H1 (cell line): ENCODE results near the gene KCNJ16. TPM values are rescaled to one million over a fixed set of nuclear protein-coding genes. Genes with fewer than 3 reads are reported as not detected.

Source experiments
- CTCF ChIA-PET: fragments of 300-600 bp; sonication (Branson Sonifier 250); formaldehyde crosslinking; loops from one replicate; lab custom pipeline; 2021; ENCODE audit not compliant: partially characterized antibody; lab: Charles Lee
- POLR2A ChIA-PET: fragments of 300-600 bp; sonication (Branson Sonifier 250); formaldehyde crosslinking; loops from one replicate; lab custom pipeline; 2021; ENCODE audit warnings: inconsistent platforms; ENCODE audit not compliant: partially characterized antibody; lab: Charles Lee
- DNase-seq, 2 experiments: peaks; one replicate each; pipeline versions ENCODE4 v3.0.0 to v3.0.0-alpha.2; 2010 to 2022; ENCODE audit warnings: low spot score in 2 of 2, low read depth in 1 of 2, mixed read lengths in 1 of 2
- FAIRE-seq: peaks from 2 replicates; lab custom pipeline; 2011; peaks lifted over from hg19 to GRCh38; lab: Jason Lieb, UNC
- H2AFZ ChIP-seq: 2 replicates; pipeline ENCODE4 v1.8.1; 2012; ENCODE audit warnings: low read length, inconsistent platforms
- H2AK5ac ChIP-seq: 2 replicates; pipeline ENCODE4 v1.6.1; 2013; ENCODE audit warnings: low read depth, low read length
- H2BK120ac ChIP-seq: replicated peaks from 2 replicates; pipeline ENCODE3; 2013; ENCODE audit warnings: low read depth, low read length, inconsistent platforms
- H2BK12ac ChIP-seq: 2 replicates; pipeline ENCODE4 v1.6.1; 2013; ENCODE audit warnings: low read depth, low read length
- H2BK15ac ChIP-seq: 2 replicates; pipeline ENCODE4 v1.6.1; 2013; ENCODE audit warnings: low read length
- H2BK20ac ChIP-seq: 2 replicates; pipeline ENCODE4 v1.6.1; 2013; ENCODE audit warnings: low read length
- H2BK5ac ChIP-seq: 2 replicates; pipeline ENCODE4 v1.6.1; 2013; ENCODE audit warnings: low read depth, low read length
- H3K14ac ChIP-seq: 2 replicates; pipeline ENCODE4 v1.6.1; 2013; ENCODE audit warnings: inconsistent platforms; ENCODE audit not compliant: insufficient read length
- H3K18ac ChIP-seq: 2 replicates; pipeline ENCODE4 v1.6.1; 2013; ENCODE audit warnings: low read length; ENCODE audit errors: extremely low read depth
- H3K23ac ChIP-seq: 2 replicates; pipeline ENCODE4 v1.6.1; 2013; ENCODE audit warnings: inconsistent platforms; ENCODE audit not compliant: insufficient read length
- H3K23me2 ChIP-seq: 2 replicates; pipeline ENCODE4 v1.6.1; 2013; ENCODE audit warnings: low read depth, low read length
- H3K27ac ChIP-seq: 2 replicates; pipeline ENCODE4 v1.6.1; 2011; ENCODE audit warnings: low read depth, low read length, inconsistent platforms
- H3K27me3 ChIP-seq, 4 experiments: replicated peaks in 1 of 4; 1 replicate in 1 of 4; 2 replicates in 3 of 4; pipeline versions ENCODE4 v1.6.1 to v1.8.1; 2011 to 2013; ENCODE audit warnings: low read length in 3 of 4, mild to moderate bottlenecking in 3 of 4, inconsistent platforms in 2 of 4, mixed read lengths in 2 of 4, moderate library complexity in 1 of 4; ENCODE audit not compliant: control insufficient read depth in 3 of 4, insufficient read depth in 3 of 4; ENCODE audit errors: extremely low read depth in 1 of 4
- H3K36me3 ChIP-seq, 4 experiments: 2 replicates each; pipeline versions ENCODE4 v1.6.1 to v1.8.1; 2011 to 2013; ENCODE audit warnings: mild to moderate bottlenecking in 4 of 4, low read length in 3 of 4, moderate library complexity in 2 of 4, control low read depth in 1 of 4, inconsistent platforms in 1 of 4; ENCODE audit not compliant: insufficient read depth in 4 of 4, control insufficient read depth in 2 of 4
- H3K4ac ChIP-seq: replicated peaks from 2 replicates; pipeline ENCODE3; 2013; ENCODE audit warnings: low read length, low read depth, mixed read lengths, inconsistent platforms; ENCODE audit not compliant: insufficient read length
- H3K4me1 ChIP-seq, 4 experiments: replicated peaks in 1 of 4; 1 replicate in 1 of 4; 2 replicates in 3 of 4; pipeline versions ENCODE4 v1.6.1 to v1.8.1; 2011 to 2013; ENCODE audit warnings: low read length in 3 of 4, inconsistent platforms in 2 of 4, mixed read lengths in 1 of 4; ENCODE audit not compliant: insufficient read depth in 4 of 4, control insufficient read depth in 3 of 4
- H3K4me2 ChIP-seq, 2 experiments: 2 replicates each; pipeline versions ENCODE4 v1.6.1 to v1.8.1; 2011 to 2013; ENCODE audit warnings: low read depth in 2 of 2, low read length in 2 of 2, control low read depth in 1 of 2, inconsistent platforms in 1 of 2, mild to moderate bottlenecking in 1 of 2; ENCODE audit not compliant: insufficient read depth in 1 of 2
- H3K4me3 ChIP-seq, 4 experiments: fragments of 200-600, 300-600 bp in 1 of 4; sonication (generic), shearing (Covaris generic), sonication (Bioruptor Twin) in 1 of 4; 2 replicates each; pipeline versions ENCODE4 v1.5.1 to v1.8.1; 2011 to 2016; ENCODE audit warnings: low read length in 4 of 4, low read depth in 3 of 4, control low read depth in 2 of 4, inconsistent platforms in 2 of 4, mild to moderate bottlenecking in 2 of 4, mixed read lengths in 1 of 4, moderate library complexity in 1 of 4; ENCODE audit not compliant: insufficient read depth in 2 of 4; ENCODE audit errors: extremely low read depth in 1 of 4
- H3K56ac ChIP-seq: replicated peaks from 2 replicates; pipeline ENCODE3; 2013; ENCODE audit warnings: low read depth, mild to moderate bottlenecking, mixed read lengths, low read length, inconsistent platforms; ENCODE audit not compliant: insufficient read length
- H3K79me1 ChIP-seq: 2 replicates; pipeline ENCODE4 v1.6.1; 2013; ENCODE audit warnings: low read depth, low read length, control low read depth
- H3K79me2 ChIP-seq, 2 experiments: 2 replicates each; pipeline versions ENCODE4 v1.6.1 to v1.8.1; 2012 to 2013; ENCODE audit warnings: low read length in 2 of 2, mild to moderate bottlenecking in 2 of 2, inconsistent platforms in 1 of 2; ENCODE audit not compliant: insufficient read depth in 2 of 2, control insufficient read depth in 1 of 2
- H3K9ac ChIP-seq, 4 experiments: replicated peaks in 1 of 4; 1 replicate in 1 of 4; 2 replicates in 3 of 4; pipeline versions ENCODE4 v1.6.1 to v1.8.1; 2011 to 2013; ENCODE audit warnings: low read depth in 3 of 4, low read length in 3 of 4, control low read depth in 2 of 4, mild to moderate bottlenecking in 2 of 4, moderate library complexity in 2 of 4, inconsistent platforms in 1 of 4; ENCODE audit errors: extremely low read depth in 1 of 4
- H3K9me3 ChIP-seq, 2 experiments: 2 replicates each; pipeline versions ENCODE4 v1.6.1 to v1.8.1; 2012 to 2013; ENCODE audit warnings: mild to moderate bottlenecking in 2 of 2, moderate library complexity in 2 of 2, control low read depth in 1 of 2, inconsistent platforms in 1 of 2, low read depth in 1 of 2, low read length in 1 of 2, mixed read lengths in 1 of 2; ENCODE audit not compliant: insufficient read depth in 2 of 2
- H4K20me1 ChIP-seq, 2 experiments: replicated peaks in 1 of 2; 2 replicates each; pipeline versions ENCODE3 to v1.8.1; 2011 to 2013; ENCODE audit warnings: inconsistent platforms in 2 of 2, low read length in 2 of 2, mild to moderate bottlenecking in 1 of 2; ENCODE audit not compliant: insufficient read depth in 2 of 2, control insufficient read depth in 1 of 2
- H4K5ac ChIP-seq: 2 replicates; pipeline ENCODE4 v1.6.1; 2013; ENCODE audit warnings: low read length, low read depth, mixed read lengths, inconsistent platforms; ENCODE audit not compliant: insufficient read length
- H4K8ac ChIP-seq: 2 replicates; pipeline ENCODE4 v1.8.0; 2013; ENCODE audit warnings: mild to moderate bottlenecking, moderate library complexity, low read length, inconsistent platforms; ENCODE audit not compliant: insufficient read depth; ENCODE audit errors: extremely low read depth
- H4K91ac ChIP-seq: replicated peaks from 2 replicates; pipeline ENCODE3; 2013; ENCODE audit warnings: low read length, mixed read lengths, inconsistent platforms; ENCODE audit not compliant: insufficient read length
- CHD1 ChIP-seq: IDR thresholded peaks from 2 replicates; pipeline ENCODE4 v1.6.1; 2012; ENCODE audit warnings: low read depth, low read length, improper control_type of control experiment
- HDAC6 ChIP-seq: IDR thresholded peaks from one replicate; pipeline ENCODE4 v1.7.1; 2012; ENCODE audit warnings: low read depth, mild to moderate bottlenecking, inconsistent platforms, low read length, moderate library complexity
- NRF1 ChIP-seq: IDR thresholded peaks from 2 replicates; pipeline ENCODE4 v1.6.1; 2011; ENCODE audit warnings: mild to moderate bottlenecking, low read depth, low read length, improper control_type of control experiment
- PHF8 ChIP-seq: fragments of 200-600 bp; sonication (generic); conservative IDR thresholded peaks from 2 replicates; pipeline ENCODE4 v1.7.1; 2012; ENCODE audit warnings: low read depth, mild to moderate bottlenecking, inconsistent platforms, low read length, moderate library complexity
- POLR2A ChIP-seq, 2 experiments: IDR thresholded peaks; 1 replicate in 1 of 2; 2 replicates in 1 of 2; pipeline ENCODE4 v1.6.1; 2011; ENCODE audit warnings: low read depth in 2 of 2, low read length in 2 of 2, mild to moderate bottlenecking in 2 of 2; ENCODE audit errors: control extremely low read depth in 1 of 2
- YY1 ChIP-seq: IDR thresholded peaks from 2 replicates; pipeline ENCODE4 v1.6.1; 2011; ENCODE audit warnings: low read depth, mild to moderate bottlenecking, low read length
- WGBS, 2 experiments: shearing (Covaris generic) in 1 of 2; methylation state at CpG; one replicate each; pipeline versions ENCODE4 v1.1.6 to v1.1.7; 2013 to 2015; ENCODE audit warnings: low lambda C conversion rate in 2 of 2, mixed read lengths in 2 of 2, inconsistent platforms in 1 of 2, low coverage in 1 of 2, missing lambda C conversion rate in 1 of 2; ENCODE audit not compliant: insufficient replicate concordance in 2 of 2, insufficient coverage in 1 of 2, insufficient read length in 1 of 2; ENCODE audit errors: extremely low coverage in 1 of 2, missing lambda C conversion rate in 1 of 2; 5-methylcytosine and 5-hydroxymethylcytosine counted together
- polyA plus RNA-seq, 7 experiments: library from polyadenylated mRNA; depleted of rRNA in 3 of 7; stranded (reverse) in 5 of 7; unstranded in 2 of 7; fragments of >200 nt in 5 of 7; fragments of 200-250 nt in 2 of 7; gene quantifications; 1 replicate in 5 of 7; 2 replicates in 1 of 7; 4 replicates in 1 of 7; pipeline versions ENCODE4 v1.2.1 to v1.2.3, GENCODE V29; 2011 to 2013; ENCODE audit warnings: missing spikeins in 2 of 7, mixed read lengths in 2 of 7
- total RNA-seq: library from RNA; stranded (reverse); fragmentation: NEBNext Ultra II Directional; extraction: Animal tissue kit (Norgen Biotek cat#: 25700); gene quantifications from 2 replicates; pipeline ENCODE4 v1.2.1, GENCODE V29; 2021
- TF ChIP-seq, protein P1 (sequence below): IDR thresholded peaks from 2 replicates; pipeline ENCODE4 v1.6.1; 2012; ENCODE audit warnings: low read length, inconsistent platforms

Gene KCNJ16
- total and polyA plus RNA-seq, 2 of the 8 experiments (the other 6 are each of a cell fraction or from before 2014, with no cell fraction given) = not detected

GRCh38 chr17:70137451-70138230, 62.6 kb downstream of the KCNJ16 start:
- Histone ChIP-seq H2AFZ (peak overlapping the region; percentile 27; the same call in 1 of the 2 replicates), H3K4me3 (no peak overlapping the region), H3K27ac (no peak overlapping the region), H4K5ac (no peak overlapping the region), H3K4me2 (no peak overlapping the region), H2BK120ac (no peak overlapping the region), H3K14ac (no peak overlapping the region), H3K9me3 (no peaks in the 10 kb centered on the region), H3K79me1 (no peaks in the 10 kb centered on the region), H3K4me1 (no peaks in the 10 kb centered on the region; a peak in 1 of 7 replicates), H2BK5ac (no peak overlapping the region), H3K56ac (no peak overlapping the region), H2AK5ac (no peak overlapping the region), H3K4ac (no peak overlapping the region), H2BK15ac (no peak overlapping the region), H2BK20ac (no peak overlapping the region), H4K8ac (no peak overlapping the region), H3K18ac (no peak overlapping the region), H2BK12ac (no peak overlapping the region), H3K9ac (no peak overlapping the region), H3K79me2 (no peaks in the 10 kb centered on the region), H3K27me3 (no peaks in the 10 kb centered on the region), H3K36me3 (no peaks in the 10 kb centered on the region), H4K20me1 (no peaks in the 10 kb centered on the region), H3K23ac (no peak overlapping the region), H4K91ac (no peak overlapping the region), H3K23me2 (no peaks in the 10 kb centered on the region; the same call in 1 of the 2 replicates)
- DNase-seq (no peak), FAIRE-seq (no peak)
- POLR2A ChIA-PET = no interaction called here
- CTCF ChIA-PET = interaction anchor here (1.0 kb wide), 1 partner anchor 528 kb away, joined by 3 read pairs; no protein-coding TSS in a partner anchor
- WGBS, 2 experiments = 76% methylated on average over 9 of the region's 9 CpGs; no CpG with 5 or more reads in 1 of the 2 experiments
- no peak for TF ChIP-seq NRF1
- no peak for TF ChIP-seq CHD1
- TF ChIP-seq YY1 = no peak
- TF ChIP-seq PHF8 = no peak
- TF ChIP-seq POLR2A (IDR thresholded peaks at IDR 0.05; ENCODE audit: control extremely low read depth in 1 of 2, low read depth in 2 of 2, low read length in 2 of 2) = no peak
- TF ChIP-seq, protein P1, sequence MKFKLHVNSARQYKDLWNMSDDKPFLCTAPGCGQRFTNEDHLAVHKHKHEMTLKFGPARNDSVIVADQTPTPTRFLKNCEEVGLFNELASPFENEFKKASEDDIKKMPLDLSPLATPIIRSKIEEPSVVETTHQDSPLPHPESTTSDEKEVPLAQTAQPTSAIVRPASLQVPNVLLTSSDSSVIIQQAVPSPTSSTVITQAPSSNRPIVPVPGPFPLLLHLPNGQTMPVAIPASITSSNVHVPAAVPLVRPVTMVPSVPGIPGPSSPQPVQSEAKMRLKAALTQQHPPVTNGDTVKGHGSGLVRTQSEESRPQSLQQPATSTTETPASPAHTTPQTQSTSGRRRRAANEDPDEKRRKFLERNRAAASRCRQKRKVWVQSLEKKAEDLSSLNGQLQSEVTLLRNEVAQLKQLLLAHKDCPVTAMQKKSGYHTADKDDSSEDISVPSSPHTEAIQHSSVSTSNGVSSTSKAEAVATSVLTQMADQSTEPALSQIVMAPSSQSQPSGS = no peak
- TF ChIP-seq HDAC6 = no peak
